T-helper 2 cell treated with Interferon-gamma antibody and Interleukin-4, amounts not matched to agents 5 μg/mL and 100 μg/mL, for 36 hours (primary cell): ENCODE data around the gene GNG12.

Source experiments
- DNase-seq: peaks from one replicate; pipeline ENCODE4 v3.0.0; 2021; ENCODE audit warnings: low spot score
- H3K27ac Mint-ChIP-seq: one replicate; pipeline ENCODE4 v1.8.0; 2021; ENCODE audit warnings: mild to moderate bottlenecking, mixed read lengths
- H3K27me3 Mint-ChIP-seq: one replicate; pipeline ENCODE4 v1.8.0; 2021; ENCODE audit warnings: low read depth, mixed read lengths
- H3K36me3 Mint-ChIP-seq: one replicate; pipeline ENCODE4 v1.8.0; 2021; ENCODE audit warnings: low read depth, mixed read lengths
- H3K4me1 Mint-ChIP-seq: one replicate; pipeline ENCODE4 v1.8.0; 2021; ENCODE audit warnings: low read depth, mixed read lengths
- H3K4me3 Mint-ChIP-seq: one replicate; pipeline ENCODE4 v1.8.0; 2022; ENCODE audit warnings: mild to moderate bottlenecking, moderate library complexity, mixed read lengths
- H3K9me3 Mint-ChIP-seq: one replicate; pipeline ENCODE4 v1.8.0; 2021; ENCODE audit warnings: mixed read lengths

GNG12 gene

DNA sequence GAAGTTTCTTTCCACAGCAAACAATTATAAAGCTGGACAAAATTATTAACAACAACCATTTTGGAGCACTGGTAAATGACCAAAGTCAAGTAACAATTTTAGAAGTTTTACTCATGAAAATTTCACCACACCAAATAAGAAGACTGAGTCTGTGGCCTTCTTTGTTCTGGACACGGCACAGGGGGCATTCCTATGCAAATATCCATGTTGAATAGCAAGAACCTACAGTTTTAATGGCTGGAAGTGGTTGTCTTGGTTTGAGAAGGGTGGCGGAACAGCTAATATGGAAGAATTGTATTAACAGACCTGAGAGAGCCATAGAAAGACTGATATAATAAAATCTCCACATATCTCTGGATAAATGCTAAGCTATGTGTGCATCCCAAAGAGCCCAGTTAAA is 177.7 kb downstream of the GNG12 start:
- H3K27ac Mint-ChIP-seq, result no peak overlapping the region
- H3K9me3 Mint-ChIP-seq, result no peaks in the 10 kb centered on the region
- H3K27me3 Mint-ChIP-seq, result peaks cover 20% of the 10 kb centered on the region
- DNase-seq, result no peak
- H3K36me3 Mint-ChIP-seq, result no peaks in the 10 kb centered on the region
- H3K4me1 Mint-ChIP-seq, result no peaks in the 10 kb centered on the region
- no peak overlapping the region for H3K4me3 Mint-ChIP-seq

DNA sequence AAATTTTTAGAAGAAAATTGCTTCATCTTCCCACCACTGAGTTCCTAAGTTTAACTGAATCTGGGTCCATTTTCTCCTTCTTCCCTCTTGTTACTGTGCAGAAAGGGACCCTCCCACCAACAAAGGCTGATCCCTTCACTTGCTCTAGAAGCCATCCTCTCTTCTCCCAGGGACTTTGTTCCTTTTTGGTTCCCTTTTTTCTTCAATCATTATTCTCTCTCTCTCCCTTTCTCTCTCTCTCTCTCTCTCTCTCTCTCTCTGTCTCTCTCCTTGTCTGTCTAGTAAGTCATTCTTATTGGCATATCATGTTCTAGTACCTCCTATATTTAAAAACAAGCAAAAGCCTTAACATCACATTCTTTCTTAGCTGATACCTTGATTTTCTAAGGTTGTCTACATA is 180.0 kb downstream of the GNG12 start:
- Mint-ChIP-seq H3K27me3 (peaks cover 11% of the 10 kb centered on the region), H3K27ac (no peak overlapping the region), H3K4me3 (no peak overlapping the region), H3K36me3 (no peaks in the 10 kb centered on the region), H3K4me1 (no peaks in the 10 kb centered on the region), H3K9me3 (no peaks in the 10 kb centered on the region)
- no peak for DNase-seq

GRCh38 chr1:67652800-67653199 is 180.5 kb downstream of the GNG12 start:
- Mint-ChIP-seq H3K4me1 (no peaks in the 10 kb centered on the region), H3K4me3 (no peak overlapping the region), H3K36me3 (no peaks in the 10 kb centered on the region), H3K27ac (no peak overlapping the region), H3K27me3 (peaks cover 9% of the 10 kb centered on the region), H3K9me3 (no peaks in the 10 kb centered on the region)
- DNase-seq, result no peak
